Stimulated activated memory B cell treated with anti-CD40 and anti-IgM and Interleukin-4, amounts not matched to agents 10 μg/mL and 1 μg/mL and 100 μg/mL, for 72 hours (primary cell): ENCODE data around the gene PLD5.
"Not testable (repeated sequence)": the region's sequence is repeated elsewhere in the genome, so short reads cannot be mapped to it uniquely, and the experiment has no call there.

Source experiments
- ATAC-seq: fragments of 150-1000 bp; cut with Tn5 transposase; 2 replicates; pipeline ENCODE4 v1.10.0; 2021
- H3K27ac Mint-ChIP-seq: one replicate; pipeline ENCODE4 v1.8.0; 2022; ENCODE audit warnings: mild to moderate bottlenecking, mixed read lengths
- H3K27me3 Mint-ChIP-seq: one replicate; pipeline ENCODE4 v1.8.0; 2022; ENCODE audit warnings: mixed read lengths
- H3K36me3 Mint-ChIP-seq: one replicate; pipeline ENCODE4 v1.8.0; 2022; ENCODE audit warnings: mixed read lengths
- H3K4me1 Mint-ChIP-seq: one replicate; pipeline ENCODE4 v1.8.0; 2022; ENCODE audit warnings: mixed read lengths
- H3K4me3 Mint-ChIP-seq: one replicate; pipeline ENCODE4 v1.8.0; 2022; ENCODE audit warnings: mild to moderate bottlenecking, moderate library complexity, mixed read lengths
- H3K9me3 Mint-ChIP-seq: one replicate; pipeline ENCODE4 v1.8.0; 2022; ENCODE audit warnings: mixed read lengths

The PLD5 gene

GRCh38 chr1:242412921-242413320 is 111.6 kb downstream of the PLD5 start:
- H3K4me1 Mint-ChIP-seq: no peaks in the 10 kb centered on the region
- H3K27me3 Mint-ChIP-seq: peaks cover 15% of the 10 kb centered on the region
- no peaks in the 10 kb centered on the region for H3K36me3 Mint-ChIP-seq
- no peak for ATAC-seq
- peaks cover 6% of the 10 kb centered on the region for H3K9me3 Mint-ChIP-seq
- no peak overlapping the region for H3K4me3 Mint-ChIP-seq
- H3K27ac Mint-ChIP-seq: no peak overlapping the region

- Mint-ChIP-seq H3K9me3 (peaks cover 6% of the 10 kb centered on the region), H3K27ac (no peak overlapping the region), H3K27me3 (peaks cover 8% of the 10 kb centered on the region), H3K4me3 (no peak overlapping the region), H3K36me3 (no peaks in the 10 kb centered on the region), H3K4me1 (no peaks in the 10 kb centered on the region)
- no peak for ATAC-seq
Observed at GRCh38 chr1:242411901-242412300, 112.6 kb downstream of the PLD5 start.

GRCh38 chr1:242405947-242406346 is 118.5 kb downstream of the PLD5 start:
- no peak for ATAC-seq

GRCh38 chr1:242404296-242404695 is 120.2 kb downstream of the PLD5 start:
- ATAC-seq: no peak
- H3K27me3 Mint-ChIP-seq: peaks cover 15% of the 10 kb centered on the region
- H3K9me3 Mint-ChIP-seq: peaks cover 4% of the 10 kb centered on the region
- no peaks in the 10 kb centered on the region for H3K4me1 Mint-ChIP-seq
- H3K27ac Mint-ChIP-seq: no peak overlapping the region
- H3K36me3 Mint-ChIP-seq: no peaks in the 10 kb centered on the region
- H3K4me3 Mint-ChIP-seq: no peak overlapping the region

More at GRCh38 chr1:242405947-242406346, 118.5 kb downstream of the PLD5 start:
- no peaks in the 10 kb centered on the region for H3K4me1 Mint-ChIP-seq
- H3K27ac Mint-ChIP-seq: no peak overlapping the region
- H3K36me3 Mint-ChIP-seq: no peaks in the 10 kb centered on the region
- no peak overlapping the region for H3K4me3 Mint-ChIP-seq
- H3K27me3 Mint-ChIP-seq: peaks cover 19% of the 10 kb centered on the region
- H3K9me3 Mint-ChIP-seq: peaks cover 6% of the 10 kb centered on the region

- H3K4me1 Mint-ChIP-seq: no peaks in the 10 kb centered on the region
- no peak overlapping the region for H3K27ac Mint-ChIP-seq
- no peak overlapping the region for H3K4me3 Mint-ChIP-seq
- peaks cover 11% of the 10 kb centered on the region for H3K27me3 Mint-ChIP-seq
- no peaks in the 10 kb centered on the region for H3K36me3 Mint-ChIP-seq
- ATAC-seq: no peak
- H3K9me3 Mint-ChIP-seq: no peaks in the 10 kb centered on the region
Observed at GRCh38 chr1:242402956-242403355, 121.5 kb downstream of the PLD5 start.

GRCh38 chr1:242401937-242402336 is 122.6 kb downstream of the PLD5 start:
- no peak overlapping the region for H3K4me3 Mint-ChIP-seq
- no peak overlapping the region for H3K27ac Mint-ChIP-seq
- peaks cover 11% of the 10 kb centered on the region for H3K27me3 Mint-ChIP-seq
- H3K4me1 Mint-ChIP-seq: no peaks in the 10 kb centered on the region
- no peaks in the 10 kb centered on the region for H3K9me3 Mint-ChIP-seq
- H3K36me3 Mint-ChIP-seq: no peaks in the 10 kb centered on the region
- ATAC-seq: no peak

- Mint-ChIP-seq H3K27me3 (no peaks in the 10 kb centered on the region), H3K4me1 (no peaks in the 10 kb centered on the region), H3K27ac (no peak overlapping the region), H3K36me3 (no peaks in the 10 kb centered on the region), H3K4me3 (no peak overlapping the region), H3K9me3 (peaks cover 4% of the 10 kb centered on the region)
- ATAC-seq: no peak
Observed at GRCh38 chr1:242398351-242398750, 126.1 kb downstream of the PLD5 start.

GRCh38 chr1:242391896-242392295 is 132.6 kb downstream of the PLD5 start:
- H3K4me3 Mint-ChIP-seq: no peak overlapping the region
- H3K27me3 Mint-ChIP-seq: no peaks in the 10 kb centered on the region
- no peaks in the 10 kb centered on the region for H3K36me3 Mint-ChIP-seq
- peaks cover 10% of the 10 kb centered on the region for H3K9me3 Mint-ChIP-seq
- H3K27ac Mint-ChIP-seq: no peak overlapping the region
- ATAC-seq: no peak
- H3K4me1 Mint-ChIP-seq: no peaks in the 10 kb centered on the region

GRCh38 chr1:242376121-242376520 is 148.4 kb downstream of the PLD5 start:
- ATAC-seq, H3K27ac Mint-ChIP-seq, H3K27me3 Mint-ChIP-seq, H3K4me3 Mint-ChIP-seq, H3K4me1 Mint-ChIP-seq, H3K36me3 Mint-ChIP-seq: not testable (repeated sequence)
- H3K9me3 Mint-ChIP-seq: peaks cover 11% of the 10 kb centered on the region

GRCh38 chr1:242350446-242350845 is 174.1 kb downstream of the PLD5 start:
- not testable (repeated sequence) for H3K36me3 Mint-ChIP-seq, H3K4me1 Mint-ChIP-seq, H3K9me3 Mint-ChIP-seq, H3K27ac Mint-ChIP-seq, H3K27me3 Mint-ChIP-seq, H3K4me3 Mint-ChIP-seq, ATAC-seq

GRCh38 chr1:242349636-242350035 is 174.9 kb downstream of the PLD5 start:
- H3K4me1 Mint-ChIP-seq: no peaks in the 10 kb centered on the region
- H3K27ac Mint-ChIP-seq: no peak overlapping the region

GRCh38 chr1:242330865-242331264 is 193.6 kb downstream of the PLD5 start:
- H3K4me1 Mint-ChIP-seq, H3K9me3 Mint-ChIP-seq, H3K4me3 Mint-ChIP-seq, H3K27ac Mint-ChIP-seq, H3K27me3 Mint-ChIP-seq, ATAC-seq, H3K36me3 Mint-ChIP-seq: not testable (repeated sequence)

More at GRCh38 chr1:242349636-242350035, 174.9 kb downstream of the PLD5 start:
- Mint-ChIP-seq H3K4me3 (no peak overlapping the region), H3K9me3 (peaks cover 4% of the 10 kb centered on the region), H3K36me3 (no peaks in the 10 kb centered on the region), H3K27me3 (no peaks in the 10 kb centered on the region)
- no peak for ATAC-seq

- not testable (repeated sequence) for ATAC-seq, H3K36me3 Mint-ChIP-seq, H3K9me3 Mint-ChIP-seq, H3K4me3 Mint-ChIP-seq, H3K27ac Mint-ChIP-seq, H3K4me1 Mint-ChIP-seq
- H3K27me3 Mint-ChIP-seq: peaks cover 13% of the 10 kb centered on the region
Observed at GRCh38 chr1:242327381-242327780, 197.1 kb downstream of the PLD5 start.

- not testable (repeated sequence) for H3K4me1 Mint-ChIP-seq, H3K4me3 Mint-ChIP-seq, H3K27ac Mint-ChIP-seq, H3K36me3 Mint-ChIP-seq, ATAC-seq, H3K9me3 Mint-ChIP-seq
- H3K27me3 Mint-ChIP-seq: peaks cover 13% of the 10 kb centered on the region
Observed at GRCh38 chr1:242321981-242322380, 202.5 kb downstream of the PLD5 start.

GRCh38 chr1:242318140-242318539 is 206.4 kb downstream of the PLD5 start:
- no peaks in the 10 kb centered on the region for H3K27me3 Mint-ChIP-seq
- H3K27ac Mint-ChIP-seq: no peak overlapping the region
- H3K36me3 Mint-ChIP-seq: no peaks in the 10 kb centered on the region
- H3K4me3 Mint-ChIP-seq: no peak overlapping the region
- no peak for ATAC-seq
- peaks cover 7% of the 10 kb centered on the region for H3K9me3 Mint-ChIP-seq
- no peaks in the 10 kb centered on the region for H3K4me1 Mint-ChIP-seq

- H3K27me3 Mint-ChIP-seq, H3K27ac Mint-ChIP-seq, H3K36me3 Mint-ChIP-seq, H3K4me1 Mint-ChIP-seq, H3K4me3 Mint-ChIP-seq, H3K9me3 Mint-ChIP-seq, ATAC-seq: not testable (repeated sequence)
Observed at GRCh38 chr1:242314865-242315264, 209.6 kb downstream of the PLD5 start.

GRCh38 chr1:242314085-242314649 is 210.3 kb downstream of the PLD5 start:
- not testable (repeated sequence) for ATAC-seq, H3K4me3 Mint-ChIP-seq, H3K36me3 Mint-ChIP-seq, H3K4me1 Mint-ChIP-seq, H3K27ac Mint-ChIP-seq, H3K27me3 Mint-ChIP-seq, H3K9me3 Mint-ChIP-seq
